Small intestine (tissue), 7 donors: ENCODE results near the gene RALGAPA1. TPM values are rescaled to one million over a fixed set of nuclear protein-coding genes. Genes with fewer than 3 reads are reported as not detected.
"Not testable (repeated sequence)": the region's sequence is repeated elsewhere in the genome, so short reads cannot be mapped to it uniquely, and the experiment has no call there.

Experiments used
- DNase-seq, 2 donors: peaks; one replicate each; pipeline versions ENCODE4 v3.0.0 to v3.0.0-alpha.2; 2013
- FAIRE-seq: peaks from 2 replicates; lab custom pipeline; 2012; peaks lifted over from hg19 to GRCh38; lab: Jason Lieb, UNC
- H3K27ac ChIP-seq, 3 donors: one replicate each; pipeline ENCODE4 v1.5.1; 2013; ENCODE audit warnings: low read length in 2 of 3, mild to moderate bottlenecking in 2 of 3, control low read depth in 1 of 3, inconsistent platforms in 1 of 3, low read depth in 1 of 3, moderate library complexity in 1 of 3
- H3K27me3 ChIP-seq, 3 donors: one replicate each; pipeline ENCODE4 v1.6.1; 2013; ENCODE audit warnings: low read length in 3 of 3, inconsistent platforms in 1 of 3; ENCODE audit not compliant: control insufficient read depth in 3 of 3, insufficient read depth in 3 of 3
- H3K36me3 ChIP-seq, 3 donors: one replicate each; pipeline ENCODE4 v1.6.1; 2013; ENCODE audit warnings: low read length in 3 of 3, inconsistent platforms in 1 of 3, low read depth in 1 of 3, mild to moderate bottlenecking in 1 of 3, moderate library complexity in 1 of 3; ENCODE audit not compliant: control insufficient read depth in 3 of 3, insufficient read depth in 2 of 3
- H3K4me1 ChIP-seq, 3 donors: one replicate each; pipeline ENCODE4 v1.6.1; 2013; ENCODE audit warnings: low read length in 2 of 3, inconsistent platforms in 1 of 3, low read depth in 1 of 3, mild to moderate bottlenecking in 1 of 3, moderate library complexity in 1 of 3; ENCODE audit not compliant: control insufficient read depth in 3 of 3, insufficient read depth in 2 of 3
- H3K4me3 ChIP-seq, 3 donors: one replicate each; pipeline ENCODE4 v1.5.1; 2013; ENCODE audit warnings: low read length in 3 of 3, control low read depth in 1 of 3, inconsistent platforms in 1 of 3, low read depth in 1 of 3, mild to moderate bottlenecking in 1 of 3, moderate library complexity in 1 of 3
- H3K9me3 ChIP-seq, 2 donors: one replicate each; pipeline ENCODE4 v1.6.1; 2013; ENCODE audit warnings: low read depth in 1 of 2, low read length in 1 of 2; ENCODE audit not compliant: control insufficient read depth in 2 of 2, insufficient read depth in 1 of 2
- WGBS, 3 donors: extraction: QIAGEN DNeasy Blood & Tissue Kit; methylation state at CpG; one replicate each; pipeline ENCODE4 v1.1.7; 2013; 5-methylcytosine and 5-hydroxymethylcytosine counted together
- polyA plus RNA-seq, 4 donors: library from polyadenylated mRNA; stranded (reverse) in 3 of 4; unstranded in 1 of 4; fragments of 200-250 nt in 3 of 4; fragments of 120-200 nt in 1 of 4; gene quantifications; one replicate each; pipeline versions ENCODE4 v1.2.1 to v1.2.3, GENCODE V29; 2013
- donor health status: healthy with polysubstance abuse.
- donor health status: control.
- donor health status: control.
- donor health status: Bipolar disorder and iron deficiency.
- donor health status: healthy.

The RALGAPA1 gene
- polyA plus RNA-seq, 4 donors, result 9.6 to 27.6 (median 13.3) TPM

DNA sequence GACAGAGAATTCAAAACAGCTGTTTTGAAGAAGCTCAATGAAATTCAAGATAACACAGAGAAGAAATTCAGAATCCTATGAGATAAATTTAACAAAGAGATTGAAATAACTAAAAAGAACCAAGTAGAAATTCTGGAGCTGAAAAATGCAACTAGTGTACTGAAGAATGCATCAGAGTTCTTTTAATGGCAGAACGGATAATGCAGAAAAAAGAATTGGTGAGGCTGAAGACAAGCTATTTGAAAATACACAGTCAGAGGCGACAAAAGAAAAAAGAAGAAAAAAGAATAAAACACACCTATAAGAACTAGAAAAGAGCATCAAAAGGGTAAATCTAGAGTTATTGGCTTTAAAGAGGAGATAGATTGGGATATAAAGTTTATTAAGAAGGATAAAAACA is 171.8 kb downstream of the RALGAPA1 start:
- 94 to 100% (median 99%) methylated on average over 2 of the region's 2 CpGs for WGBS, 3 donors
- Histone ChIP-seq H3K27me3 (no peaks in the 10 kb centered on the region), H3K36me3 (peaks cover 4 to 11% (median 6%) of the 10 kb centered on the region in 3 donors), H3K4me1 (no peaks in the 10 kb centered on the region), H3K4me3 (no peak overlapping the region), H3K27ac (no peak overlapping the region), H3K9me3 (peaks cover 0 to 4% of the 10 kb centered on the region in 2 donors)
- FAIRE-seq (no peak), DNase-seq (no peak)

DNA sequence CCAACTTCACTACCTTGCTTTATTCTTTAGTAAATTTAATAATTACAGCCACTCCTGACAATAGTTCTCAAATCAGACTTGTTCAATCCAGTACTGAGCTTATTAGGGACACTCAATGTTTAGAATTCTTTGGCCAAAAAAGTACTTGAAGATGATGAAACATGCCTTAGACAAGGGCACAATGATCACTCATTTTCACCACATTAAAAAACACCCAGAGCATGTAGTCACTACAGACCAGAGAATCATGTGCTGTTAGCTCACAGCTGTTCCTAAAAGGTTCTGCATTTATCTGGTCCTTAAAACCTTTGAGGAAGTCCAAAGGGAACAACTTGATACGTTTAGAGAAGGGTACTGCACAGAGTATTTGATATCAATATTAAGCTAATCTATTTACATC is 176.4 kb downstream of the RALGAPA1 start:
- WGBS, 3 donors, result 28 to 48% (median 35%) methylated on average over 1 of the region's 1 CpG
- H3K36me3 ChIP-seq, result peaks cover 4 to 14% (median 5%) of the 10 kb centered on the region in 3 donors
- no peaks in the 10 kb centered on the region for H3K9me3 ChIP-seq
- no peak for DNase-seq
- no peak for FAIRE-seq
- no peaks in the 10 kb centered on the region for H3K27me3 ChIP-seq
- no peak overlapping the region for H3K4me3 ChIP-seq
- no peaks in the 10 kb centered on the region for H3K4me1 ChIP-seq
- H3K27ac ChIP-seq, result no peak overlapping the region

DNA sequence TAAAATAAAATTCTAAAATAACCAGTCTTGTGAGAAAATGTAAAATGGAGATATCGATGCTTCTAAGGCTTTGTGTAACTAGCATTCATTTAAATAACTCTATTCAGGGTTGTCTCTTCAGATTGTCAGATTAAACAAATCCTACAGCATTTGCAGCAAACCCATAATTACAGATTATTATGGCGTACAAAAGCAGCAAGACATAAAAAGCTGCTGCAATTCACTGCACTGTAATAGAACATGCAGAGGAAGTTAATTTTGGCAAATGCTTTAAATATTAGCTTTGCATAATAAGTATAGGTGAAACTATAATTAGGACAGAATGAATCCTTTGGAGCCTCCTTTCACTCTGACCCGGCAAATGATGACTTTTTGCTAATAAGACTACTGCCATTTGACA is 176.8 kb downstream of the RALGAPA1 start:
- H3K9me3 ChIP-seq, result no peaks in the 10 kb centered on the region
- WGBS, 3 donors, result 87 to 96% (median 96%) methylated on average over 3 of the region's 3 CpGs
- no peak for FAIRE-seq
- no peak overlapping the region for H3K4me3 ChIP-seq
- H3K4me1 ChIP-seq, result no peaks in the 10 kb centered on the region
- H3K36me3 ChIP-seq, result peaks cover 4 to 14% (median 5%) of the 10 kb centered on the region in 3 donors
- H3K27me3 ChIP-seq, result no peaks in the 10 kb centered on the region
- no peak for DNase-seq
- H3K27ac ChIP-seq, result no peak overlapping the region

DNA sequence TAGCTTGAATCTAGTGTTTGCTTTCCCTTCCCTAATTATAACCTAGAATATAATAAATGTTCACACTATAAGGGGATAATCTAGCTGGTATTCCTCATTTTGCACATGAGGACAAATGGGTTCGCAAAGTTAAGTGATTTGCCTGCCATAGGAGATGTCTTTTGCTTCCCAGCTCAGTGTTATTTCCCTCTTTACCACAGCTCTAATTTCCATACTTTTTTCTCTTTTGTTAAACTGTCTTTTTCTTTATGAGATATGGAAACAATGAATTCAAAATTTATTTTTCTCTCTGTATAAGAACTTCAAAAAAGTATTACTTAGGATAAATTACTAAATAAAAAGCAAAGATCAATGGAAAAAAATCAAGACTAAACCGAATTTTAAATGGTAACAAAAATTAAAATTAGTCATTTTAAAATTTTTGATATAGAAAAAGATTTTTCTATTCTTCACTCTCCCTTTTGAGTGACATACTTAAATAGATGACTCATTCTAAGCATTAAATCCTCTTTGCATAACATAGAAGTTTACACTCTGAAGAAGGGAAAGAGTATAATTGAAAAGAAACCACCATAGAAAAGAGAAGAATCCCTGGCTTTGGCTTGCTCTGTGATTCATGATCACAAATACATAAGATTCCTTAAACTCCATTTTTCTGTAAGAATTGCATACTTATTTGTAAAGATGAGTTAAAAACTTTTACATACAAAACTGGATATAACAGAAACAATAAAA is 177.9 kb downstream of the RALGAPA1 start:
- Histone ChIP-seq H3K27ac (no peak overlapping the region), H3K4me1 (no peaks in the 10 kb centered on the region), H3K4me3 (no peak overlapping the region), H3K36me3 (peaks cover 3 to 11% (median 4%) of the 10 kb centered on the region in 3 donors), H3K27me3 (no peaks in the 10 kb centered on the region), H3K9me3 (no peaks in the 10 kb centered on the region)
- FAIRE-seq, result peak; percentile 73
- no peak for DNase-seq
- 94 to 95% (median 95%) methylated on average over 2 of the region's 2 CpGs for WGBS, 3 donors

DNA sequence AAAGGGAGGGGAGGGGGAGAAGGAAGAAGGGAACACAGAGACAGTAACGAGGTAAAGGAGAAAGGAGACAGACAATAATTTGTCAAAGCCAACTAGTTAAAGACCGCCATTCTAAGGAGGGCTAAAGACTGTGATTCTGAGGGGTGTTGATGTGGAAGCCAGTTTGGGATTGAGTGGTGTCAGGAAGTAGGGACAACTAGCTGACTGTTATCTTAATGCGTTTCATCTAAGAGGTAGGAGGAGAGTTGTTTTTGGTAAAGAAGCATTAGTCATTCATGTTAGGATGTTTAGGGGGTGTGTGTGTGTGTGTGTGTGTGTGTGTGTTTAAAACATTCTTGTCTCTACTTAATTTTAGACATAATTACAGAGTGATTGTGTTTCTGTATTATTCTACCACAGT is 180.1 kb downstream of the RALGAPA1 start:
- Histone ChIP-seq H3K27me3 (no peaks in the 10 kb centered on the region), H3K36me3 (peaks cover 0 to 10% (median 1%) of the 10 kb centered on the region in 3 donors), H3K4me1 (no peaks in the 10 kb centered on the region), H3K9me3 (no peaks in the 10 kb centered on the region), H3K27ac (peak overlapping the region in 1 of 3 donors; percentile 32), H3K4me3 (no peak overlapping the region)
- 84 to 95% (median 88%) methylated on average over 3 of the region's 3 CpGs for WGBS, 3 donors
- DNase-seq (no peak), FAIRE-seq (no peak)

DNA sequence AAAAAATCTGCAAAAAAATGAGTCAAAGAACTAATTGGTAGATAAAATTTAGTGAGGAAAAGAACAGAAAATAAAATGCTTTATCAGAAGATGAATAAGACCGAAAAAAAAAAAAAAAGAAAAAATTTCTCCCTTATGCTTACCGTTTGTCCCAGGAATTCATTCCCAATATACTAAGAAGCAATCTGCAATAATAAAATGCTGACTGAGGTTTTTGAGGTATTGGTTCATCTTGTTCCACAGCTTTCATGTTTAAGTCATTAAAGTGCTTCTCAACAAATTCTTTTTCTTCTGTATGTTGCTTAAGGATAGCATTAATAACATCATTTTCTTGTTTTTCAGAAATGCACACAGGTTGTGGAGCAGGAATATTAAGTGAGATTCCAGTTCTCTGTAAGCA is 182.1 kb downstream of the RALGAPA1 start:
- not testable (repeated sequence) for DNase-seq, FAIRE-seq, H3K9me3 ChIP-seq, H3K27me3 ChIP-seq, H3K4me1 ChIP-seq, H3K27ac ChIP-seq, H3K4me3 ChIP-seq
- peaks cover 0 to 13% (median 4%) of the 10 kb centered on the region in 3 donors for H3K36me3 ChIP-seq
- 77 to 83% (median 78%) methylated on average over 2 of the region's 2 CpGs for WGBS, 3 donors

DNA sequence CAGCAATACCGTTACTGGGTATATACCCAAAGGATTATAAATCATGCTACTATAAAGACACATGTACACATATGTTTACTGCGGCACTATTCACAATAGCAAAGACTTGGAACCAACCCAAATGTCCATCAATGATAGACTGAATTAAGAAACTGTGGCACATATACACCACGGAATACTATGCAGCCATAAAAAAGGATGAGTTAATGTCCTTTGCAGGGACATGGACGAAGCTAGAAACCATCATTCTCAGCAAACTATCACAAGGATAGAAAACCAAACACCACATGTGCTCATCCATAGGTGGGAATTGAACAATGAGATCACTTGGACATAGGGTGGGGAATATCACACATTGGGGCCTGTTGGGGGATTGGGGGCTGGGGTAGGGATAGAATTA is 187.1 kb downstream of the RALGAPA1 start:
- not testable (repeated sequence) for H3K27ac ChIP-seq, FAIRE-seq, H3K9me3 ChIP-seq, DNase-seq, H3K4me1 ChIP-seq, H3K4me3 ChIP-seq, H3K27me3 ChIP-seq, H3K36me3 ChIP-seq
- WGBS, 3 donors, result 97 to 98% (median 97%) methylated on average over 4 of the region's 4 CpGs

DNA sequence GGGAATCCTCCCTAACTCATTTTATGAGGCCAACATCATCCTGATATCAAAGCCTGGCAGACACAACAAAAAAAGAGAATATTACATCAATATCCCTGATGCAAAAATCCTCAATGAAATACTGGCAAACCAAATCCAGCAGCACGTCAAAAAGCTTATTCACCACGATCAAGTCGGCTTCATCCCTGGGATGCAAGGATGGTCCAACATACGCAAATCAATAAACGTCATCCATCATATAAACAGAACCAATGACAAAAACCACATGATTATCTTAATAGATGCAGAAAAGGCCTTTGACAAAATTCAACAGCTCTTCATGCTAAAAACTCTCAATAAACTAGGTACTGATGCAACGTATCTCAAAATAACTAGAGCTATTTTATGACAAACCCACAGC is 189.1 kb downstream of the RALGAPA1 start:
- DNase-seq, FAIRE-seq, H3K4me1 ChIP-seq, H3K9me3 ChIP-seq, H3K4me3 ChIP-seq, H3K27ac ChIP-seq, H3K27me3 ChIP-seq, H3K36me3 ChIP-seq: not testable (repeated sequence)
- WGBS, 3 donors, result 94 to 97% (median 97%) methylated on average over 6 of the region's 6 CpGs

DNA sequence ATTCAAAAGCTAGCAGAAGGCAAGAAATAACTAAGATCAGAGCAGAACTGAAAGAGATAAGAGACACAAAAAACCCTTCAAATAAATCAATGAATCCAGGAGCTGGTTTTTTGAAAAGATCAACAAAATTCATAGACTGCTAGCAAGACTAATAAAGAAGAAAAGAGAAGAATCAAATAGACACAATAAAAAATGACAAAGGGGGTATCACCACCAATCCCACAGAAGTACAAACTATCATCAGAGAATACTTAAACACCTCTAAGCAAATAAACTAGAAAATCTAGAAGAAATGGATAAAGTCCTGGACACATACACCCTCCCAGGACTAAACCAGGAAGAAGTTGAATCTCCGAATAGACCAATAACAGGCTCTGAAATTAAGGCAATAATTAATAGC is 189.6 kb downstream of the RALGAPA1 start:
- not testable (repeated sequence) for H3K36me3 ChIP-seq, H3K27me3 ChIP-seq, FAIRE-seq, H3K27ac ChIP-seq, H3K4me3 ChIP-seq, H3K9me3 ChIP-seq, DNase-seq, H3K4me1 ChIP-seq
- 93 to 100% (median 100%) methylated on average over 1 of the region's 1 CpG for WGBS, 3 donors
